Neural progenitor cell (in vitro differentiated cells): Measurements from ENCODE around the gene OARD1. TPM values are rescaled to one million over a fixed set of nuclear protein-coding genes. Genes with fewer than 3 reads are reported as not detected.

Experiments used
- DNase-seq: peaks from one replicate; pipeline ENCODE4 v3.0.0-alpha.2; 2016; ENCODE audit warnings: low spot score
- H2AFZ ChIP-seq: fragments of 200-600 bp; sonication (generic); replicated peaks from 2 replicates; pipeline ENCODE4 v1.6.1; 2016; ENCODE audit warnings: antibody characterized with exemption
- H3F3A ChIP-seq: fragments of 200-600 bp; sonication (generic); 2 replicates; pipeline ENCODE4 v1.6.1; 2016; ENCODE audit warnings: antibody characterized with exemption, low read depth
- H3K27ac ChIP-seq: fragments of 200-600 bp; sonication (generic); 2 replicates; pipeline ENCODE4 v1.5.1; 2016; ENCODE audit warnings: mild to moderate bottlenecking
- H3K27me3 ChIP-seq: fragments of 200-600 bp; sonication (generic); 2 replicates; pipeline ENCODE4 v1.6.1; 2016; ENCODE audit warnings: mild to moderate bottlenecking, moderate library complexity
- H3K36me3 ChIP-seq: fragments of 200-600 bp; sonication (generic); 2 replicates; pipeline ENCODE4 v1.5.1; 2016
- H3K4me1 ChIP-seq: fragments of 200-600 bp; sonication (generic); 2 replicates; pipeline ENCODE4 v1.6.1; 2016; ENCODE audit warnings: mixed run types
- H3K4me2 ChIP-seq: fragments of 200-600 bp; sonication (generic); 2 replicates; pipeline ENCODE4 v1.6.1; 2016
- H3K4me3 ChIP-seq: fragments of 200-600 bp; sonication (generic); 2 replicates; pipeline ENCODE4 v1.5.1; 2016
- H3K79me2 ChIP-seq: fragments of 200-600 bp; sonication (generic); 2 replicates; pipeline ENCODE4 v1.6.1; 2016; ENCODE audit warnings: low read depth
- H3K9ac ChIP-seq: fragments of 200-600 bp; sonication (generic); 2 replicates; pipeline ENCODE4 v1.6.1; 2016
- H3K9me3 ChIP-seq: fragments of 200-600 bp; sonication (generic); 2 replicates; pipeline ENCODE4 v1.5.1; 2016; ENCODE audit warnings: low read depth
- H4K20me1 ChIP-seq: fragments of 200-600 bp; sonication (generic); 2 replicates; pipeline ENCODE4 v1.6.1; 2016; ENCODE audit warnings: low read depth
- H3K27ac Mint-ChIP-seq: 3 replicates; pipeline ENCODE4 v1.8.0; 2021; ENCODE audit warnings: mixed read lengths
- H3K27me3 Mint-ChIP-seq: 2 replicates; pipeline ENCODE4 v1.8.0; 2022; ENCODE audit warnings: low read depth, mild to moderate bottlenecking, inconsistent platforms, moderate library complexity, mixed read lengths; ENCODE audit not compliant: insufficient read depth
- H3K36me3 Mint-ChIP-seq: 3 replicates; pipeline ENCODE4 v1.8.0; 2021; ENCODE audit warnings: mixed read lengths
- H3K4me1 Mint-ChIP-seq: 3 replicates; pipeline ENCODE4 v1.8.0; 2021; ENCODE audit warnings: mixed read lengths
- H3K4me3 Mint-ChIP-seq: 3 replicates; pipeline ENCODE4 v1.8.0; 2021; ENCODE audit warnings: mild to moderate bottlenecking, moderate library complexity, mixed read lengths
- H3K9me3 Mint-ChIP-seq: 3 replicates; pipeline ENCODE4 v1.8.0; 2020; ENCODE audit warnings: mixed read lengths
- CTCF ChIP-seq: fragments of 200-600 bp; sonication (generic); IDR thresholded peaks from 2 replicates; pipeline ENCODE4 v1.5.1; 2017; ENCODE audit warnings: antibody characterized with exemption, mild to moderate bottlenecking
- EZH2 ChIP-seq: fragments of 200-600 bp; sonication (generic); IDR thresholded peaks from 2 replicates; pipeline ENCODE4 v1.6.1; 2017; ENCODE audit warnings: antibody characterized with exemption, mild to moderate bottlenecking, moderate library complexity
- EZH2phosphoT487 ChIP-seq: fragments of 200-600 bp; sonication (generic); IDR thresholded peaks from 2 replicates; pipeline ENCODE4 v1.6.1; 2017; ENCODE audit warnings: antibody characterized with exemption
- total RNA-seq: library from RNA; depleted of rRNA; stranded (reverse); fragments of >200 nt; gene quantifications from 2 replicates; pipeline ENCODE4 v1.2.3, GENCODE V29; 2015; ENCODE audit warnings: low replicate concordance

OARD1 gene
- total RNA-seq, 1 donor from 2014 or later: 67.9 TPM

- no peak overlapping the region for H3K9ac ChIP-seq
- no peaks in the 10 kb centered on the region for H3F3A ChIP-seq
- no peaks in the 10 kb centered on the region for H3K36me3 ChIP-seq
- H4K20me1 ChIP-seq: no peaks in the 10 kb centered on the region
- no peak for DNase-seq
- H3K27ac ChIP-seq: no peak overlapping the region
- H3K4me3 ChIP-seq: no peak overlapping the region
- no peak overlapping the region for H3K27ac Mint-ChIP-seq
- no peak for TF ChIP-seq EZH2
- no peaks in the 10 kb centered on the region for H3K79me2 ChIP-seq
- H3K4me3 Mint-ChIP-seq: no peak overlapping the region
- H3K36me3 Mint-ChIP-seq: peaks cover 1% of the 10 kb centered on the region
- no peaks in the 10 kb centered on the region for H3K9me3 ChIP-seq
- H3K4me2 ChIP-seq: no peak overlapping the region
- peaks cover 8% of the 10 kb centered on the region for H3K4me1 Mint-ChIP-seq
- H3K27me3 ChIP-seq: no peaks in the 10 kb centered on the region
- H3K4me1 ChIP-seq: peaks cover 4% of the 10 kb centered on the region
- H3K27me3 Mint-ChIP-seq: peaks cover 3% of the 10 kb centered on the region
- no peaks in the 10 kb centered on the region for H3K9me3 Mint-ChIP-seq
- no peak overlapping the region for H2AFZ ChIP-seq
These were observed 35.6 kb downstream of the OARD1 start for GRCh38 chr6:41036601-41037000.

- Histone ChIP-seq H3F3A (no peaks in the 10 kb centered on the region), H2AFZ (no peak overlapping the region), H4K20me1 (no peaks in the 10 kb centered on the region), H3K27ac (no peak overlapping the region), H3K4me1 (peaks cover 4% of the 10 kb centered on the region), H3K4me3 (no peak overlapping the region), H3K27me3 (no peaks in the 10 kb centered on the region), H3K9ac (no peak overlapping the region), H3K4me2 (no peak overlapping the region), H3K79me2 (no peaks in the 10 kb centered on the region), H3K9me3 (no peaks in the 10 kb centered on the region), H3K36me3 (no peaks in the 10 kb centered on the region)
- H3K27ac Mint-ChIP-seq: no peak overlapping the region
- TF ChIP-seq EZH2phosphoT487 (no peak), CTCF (no peak), EZH2 (no peak)
- peaks cover 1% of the 10 kb centered on the region for H3K36me3 Mint-ChIP-seq
- no peak for DNase-seq
- H3K4me3 Mint-ChIP-seq: no peak overlapping the region
- no peaks in the 10 kb centered on the region for H3K9me3 Mint-ChIP-seq
- peaks cover 8% of the 10 kb centered on the region for H3K4me1 Mint-ChIP-seq
- H3K27me3 Mint-ChIP-seq: peaks cover 3% of the 10 kb centered on the region
These were observed 36.0 kb downstream of the OARD1 start for GRCh38 chr6:41036186-41036585.

- TF ChIP-seq EZH2 (no peak), EZH2phosphoT487 (no peak), CTCF (no peak)
- H3K4me3 Mint-ChIP-seq: no peak overlapping the region
- Histone ChIP-seq H3K9ac (no peak overlapping the region), H3K27me3 (no peaks in the 10 kb centered on the region), H2AFZ (no peak overlapping the region), H3K9me3 (no peaks in the 10 kb centered on the region), H3K27ac (no peak overlapping the region), H4K20me1 (no peaks in the 10 kb centered on the region), H3K79me2 (no peaks in the 10 kb centered on the region), H3K4me1 (peaks cover 9% of the 10 kb centered on the region), H3K4me2 (no peak overlapping the region), H3F3A (peaks cover 5% of the 10 kb centered on the region), H3K4me3 (no peak overlapping the region), H3K36me3 (no peaks in the 10 kb centered on the region)
- H3K9me3 Mint-ChIP-seq: no peaks in the 10 kb centered on the region
- H3K36me3 Mint-ChIP-seq: peaks cover 1% of the 10 kb centered on the region
- H3K27me3 Mint-ChIP-seq: no peaks in the 10 kb centered on the region
- no peak for DNase-seq
- H3K27ac Mint-ChIP-seq: no peak overlapping the region
- H3K4me1 Mint-ChIP-seq: peaks cover 14% of the 10 kb centered on the region
These were observed 38.4 kb downstream of the OARD1 start for GRCh38 chr6:41033776-41034175.

- peaks cover 14% of the 10 kb centered on the region for H3K4me1 ChIP-seq
- H3K27me3 ChIP-seq: no peaks in the 10 kb centered on the region
- H3K36me3 Mint-ChIP-seq: peaks cover 1% of the 10 kb centered on the region
- H3K9ac ChIP-seq: no peak overlapping the region
- H3K79me2 ChIP-seq: no peaks in the 10 kb centered on the region
- no peak overlapping the region for H3K4me2 ChIP-seq
- H3K4me1 Mint-ChIP-seq: peaks cover 20% of the 10 kb centered on the region
- TF ChIP-seq EZH2phosphoT487: no peak
- TF ChIP-seq CTCF: no peak
- TF ChIP-seq EZH2: no peak
- no peaks in the 10 kb centered on the region for H3K9me3 Mint-ChIP-seq
- no peaks in the 10 kb centered on the region for H4K20me1 ChIP-seq
- no peak overlapping the region for H3K4me3 Mint-ChIP-seq
- no peak for DNase-seq
- H3K9me3 ChIP-seq: no peaks in the 10 kb centered on the region
- peaks cover 11% of the 10 kb centered on the region for H3F3A ChIP-seq
- H3K4me3 ChIP-seq: no peak overlapping the region
- H3K27me3 Mint-ChIP-seq: no peaks in the 10 kb centered on the region
- no peaks in the 10 kb centered on the region for H3K36me3 ChIP-seq
- no peak overlapping the region for H2AFZ ChIP-seq
- H3K27ac ChIP-seq: no peak overlapping the region
- H3K27ac Mint-ChIP-seq: no peak overlapping the region
These were observed 39.3 kb downstream of the OARD1 start for GRCh38 chr6:41032830-41033229.
